MM.1S (cell line): Measurements from ENCODE around the gene GABARAP.

Experiments
- CTCF ChIP-seq: fragments of 300-600 bp; sonication (generic); IDR thresholded peaks from 2 replicates; pipeline ENCODE4 v1.5.1; 2016; ENCODE audit warnings: antibody characterized with exemption, low read length, mixed read lengths
- EZH2 ChIP-seq: fragments of 300-600 bp; sonication (generic); optimal IDR thresholded peaks from 2 replicates; pipeline ENCODE3; 2017; ENCODE audit warnings: low read depth, mild to moderate bottlenecking, antibody characterized with exemption, low read length, mixed read lengths
- EZH2phosphoT487 ChIP-seq: fragments of 300-600 bp; sonication (generic); IDR thresholded peaks from 2 replicates; pipeline ENCODE4 v1.6.1; 2018; ENCODE audit warnings: antibody characterized with exemption, low read length

DNA sequence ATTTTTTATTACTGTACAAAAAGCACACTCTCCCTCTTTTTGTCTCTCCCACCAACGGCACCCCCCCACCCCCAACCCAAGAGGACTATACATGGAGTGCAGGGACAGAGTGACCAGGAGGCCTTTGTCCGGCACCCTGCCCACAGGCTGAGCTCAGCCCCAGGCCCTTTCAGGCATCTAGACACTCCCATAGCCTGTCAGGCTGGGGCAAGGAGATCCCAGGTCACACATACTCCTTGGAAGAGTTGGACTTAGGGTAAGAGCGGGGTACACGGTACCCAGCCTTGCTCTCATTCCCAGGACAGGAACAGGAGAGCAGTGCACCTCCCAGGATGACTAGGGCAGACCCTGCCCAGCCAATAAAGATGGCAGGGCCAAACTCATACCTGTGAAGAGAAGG, 17.9 kb upstream of the GABARAP start:
- TF ChIP-seq CTCF, result no peak
- TF ChIP-seq EZH2, result no peak
- no peak for TF ChIP-seq EZH2phosphoT487
